Type B pancreatic cell (in vitro differentiated cells): ENCODE results near the gene SKP1. TPM values are rescaled to one million over a fixed set of nuclear protein-coding genes. Genes with fewer than 3 reads are reported as not detected.

Source experiments
- DNase-seq: peaks from one replicate; pipeline ENCODE4 v3.0.0; 2021; ENCODE audit warnings: mixed read lengths; ENCODE audit not compliant: unreplicated experiment; ENCODE audit errors: extremely low spot score
- H3K27ac Mint-ChIP-seq: 2 replicates; pipeline ENCODE4 v1.8.0; 2021; ENCODE audit warnings: mild to moderate bottlenecking, mixed read lengths
- H3K27me3 Mint-ChIP-seq: 2 replicates; pipeline ENCODE4 v1.8.0; 2021; ENCODE audit warnings: mixed read lengths
- H3K36me3 Mint-ChIP-seq: 2 replicates; pipeline ENCODE4 v1.8.0; 2021; ENCODE audit warnings: mixed read lengths
- H3K4me1 Mint-ChIP-seq: one replicate; pipeline ENCODE4 v1.8.0; 2021; ENCODE audit warnings: mixed read lengths; ENCODE audit not compliant: unreplicated experiment
- H3K4me3 Mint-ChIP-seq: 2 replicates; pipeline ENCODE4 v1.8.0; 2021; ENCODE audit warnings: mild to moderate bottlenecking, mixed read lengths
- H3K9me3 Mint-ChIP-seq: 2 replicates; pipeline ENCODE4 v1.8.0; 2021; ENCODE audit warnings: mixed read lengths
- total RNA-seq: library from RNA; stranded (reverse); gene quantifications from 2 replicates; pipeline ENCODE4 v1.2.1, GENCODE V29; 2021; ENCODE audit warnings: low replicate concordance
- TF ChIP-seq, protein P1 (sequence below): fragments of 200-600 bp; sonication (generic); conservative IDR thresholded peaks from 2 replicates; pipeline ENCODE4 v1.5.0; 2021; ENCODE audit warnings: antibody characterized with exemption, mild to moderate bottlenecking

SKP1 gene
- total RNA-seq, 1 donor from 2014 or later = 332 TPM

DNA sequence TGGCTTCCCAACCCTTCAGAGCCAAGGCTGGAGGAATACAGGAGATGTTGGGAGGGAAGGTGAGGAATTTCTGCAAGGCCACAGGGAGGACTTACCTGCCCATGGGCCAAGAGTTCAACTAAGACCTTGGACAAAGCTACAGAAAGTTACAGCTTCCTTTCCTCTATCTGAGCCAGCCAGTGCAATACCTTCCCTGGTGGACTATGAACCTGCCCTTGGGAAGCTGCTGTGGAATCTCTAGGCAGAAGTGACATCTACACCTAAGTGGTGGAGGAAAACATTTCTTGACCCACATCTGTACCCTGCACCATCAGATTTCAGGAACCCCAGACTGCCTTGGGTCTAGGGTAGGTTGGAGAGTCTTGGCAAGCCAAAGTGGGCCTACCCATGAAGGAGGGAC, 6.7 kb upstream of the SKP1 start:
- no peaks in the 10 kb centered on the region for H3K9me3 Mint-ChIP-seq
- H3K4me1 Mint-ChIP-seq = no peaks in the 10 kb centered on the region
- H3K27me3 Mint-ChIP-seq = no peaks in the 10 kb centered on the region
- DNase-seq = no peak
- H3K36me3 Mint-ChIP-seq = no peaks in the 10 kb centered on the region
- TF ChIP-seq, protein P1, sequence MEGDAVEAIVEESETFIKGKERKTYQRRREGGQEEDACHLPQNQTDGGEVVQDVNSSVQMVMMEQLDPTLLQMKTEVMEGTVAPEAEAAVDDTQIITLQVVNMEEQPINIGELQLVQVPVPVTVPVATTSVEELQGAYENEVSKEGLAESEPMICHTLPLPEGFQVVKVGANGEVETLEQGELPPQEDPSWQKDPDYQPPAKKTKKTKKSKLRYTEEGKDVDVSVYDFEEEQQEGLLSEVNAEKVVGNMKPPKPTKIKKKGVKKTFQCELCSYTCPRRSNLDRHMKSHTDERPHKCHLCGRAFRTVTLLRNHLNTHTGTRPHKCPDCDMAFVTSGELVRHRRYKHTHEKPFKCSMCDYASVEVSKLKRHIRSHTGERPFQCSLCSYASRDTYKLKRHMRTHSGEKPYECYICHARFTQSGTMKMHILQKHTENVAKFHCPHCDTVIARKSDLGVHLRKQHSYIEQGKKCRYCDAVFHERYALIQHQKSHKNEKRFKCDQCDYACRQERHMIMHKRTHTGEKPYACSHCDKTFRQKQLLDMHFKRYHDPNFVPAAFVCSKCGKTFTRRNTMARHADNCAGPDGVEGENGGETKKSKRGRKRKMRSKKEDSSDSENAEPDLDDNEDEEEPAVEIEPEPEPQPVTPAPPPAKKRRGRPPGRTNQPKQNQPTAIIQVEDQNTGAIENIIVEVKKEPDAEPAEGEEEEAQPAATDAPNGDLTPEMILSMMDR = no peak
- no peak overlapping the region for H3K27ac Mint-ChIP-seq
- no peak overlapping the region for H3K4me3 Mint-ChIP-seq

GRCh38 chr5:134178096-134178419, 1.3 kb upstream of the SKP1 start:
- Mint-ChIP-seq H3K4me3 (peak overlapping the region; percentile 93), H3K27me3 (no peaks in the 10 kb centered on the region), H3K27ac (peak overlapping the region; percentile 94), H3K4me1 (peaks cover 12% of the 10 kb centered on the region), H3K9me3 (no peaks in the 10 kb centered on the region), H3K36me3 (peaks cover 5% of the 10 kb centered on the region)
- DNase-seq = no peak
- TF ChIP-seq, protein P1 = no peak

GRCh38 chr5:134177369-134178095, 782 bp upstream of the SKP1 start:
- DNase-seq = no peak
- H3K9me3 Mint-ChIP-seq = no peaks in the 10 kb centered on the region

DNA sequence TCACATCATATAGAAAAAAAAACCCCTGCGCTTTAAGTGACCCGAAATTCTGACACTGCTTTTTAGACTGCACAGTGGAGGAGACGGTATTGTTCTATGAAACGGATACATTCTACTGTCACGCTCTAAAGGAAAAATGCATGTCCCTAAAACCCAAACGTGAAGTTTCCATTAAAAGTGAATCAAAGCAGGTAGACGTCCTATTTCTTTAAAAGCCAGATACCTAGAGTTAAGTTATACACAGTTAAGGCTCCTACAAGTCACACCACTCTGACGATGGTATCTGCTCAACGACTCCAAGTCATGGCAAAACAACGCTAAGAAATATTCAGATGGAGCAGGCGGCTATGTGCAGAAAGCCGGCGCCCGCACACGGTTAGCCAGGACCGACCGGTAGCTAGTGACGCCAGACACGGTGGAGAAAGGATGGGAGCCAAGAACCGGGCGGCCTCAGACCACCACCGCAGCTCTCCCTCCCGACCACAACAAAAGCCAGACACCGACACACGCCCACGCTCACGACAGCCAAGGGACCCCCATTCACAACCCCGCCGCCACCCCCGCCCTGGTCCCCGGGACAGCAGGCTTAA, 734 bp downstream of the SKP1 start:
- peak overlapping the region; percentile 94 for H3K27ac Mint-ChIP-seq

More at GRCh38 chr5:134177369-134178095, 782 bp upstream of the SKP1 start:
- Mint-ChIP-seq H3K27ac (peak overlapping the region; percentile 94), H3K4me3 (peak overlapping the region; percentile 93), H3K36me3 (peaks cover 6% of the 10 kb centered on the region), H3K4me1 (peaks cover 12% of the 10 kb centered on the region), H3K27me3 (no peaks in the 10 kb centered on the region)
- TF ChIP-seq, protein P1 = no peak

DNA sequence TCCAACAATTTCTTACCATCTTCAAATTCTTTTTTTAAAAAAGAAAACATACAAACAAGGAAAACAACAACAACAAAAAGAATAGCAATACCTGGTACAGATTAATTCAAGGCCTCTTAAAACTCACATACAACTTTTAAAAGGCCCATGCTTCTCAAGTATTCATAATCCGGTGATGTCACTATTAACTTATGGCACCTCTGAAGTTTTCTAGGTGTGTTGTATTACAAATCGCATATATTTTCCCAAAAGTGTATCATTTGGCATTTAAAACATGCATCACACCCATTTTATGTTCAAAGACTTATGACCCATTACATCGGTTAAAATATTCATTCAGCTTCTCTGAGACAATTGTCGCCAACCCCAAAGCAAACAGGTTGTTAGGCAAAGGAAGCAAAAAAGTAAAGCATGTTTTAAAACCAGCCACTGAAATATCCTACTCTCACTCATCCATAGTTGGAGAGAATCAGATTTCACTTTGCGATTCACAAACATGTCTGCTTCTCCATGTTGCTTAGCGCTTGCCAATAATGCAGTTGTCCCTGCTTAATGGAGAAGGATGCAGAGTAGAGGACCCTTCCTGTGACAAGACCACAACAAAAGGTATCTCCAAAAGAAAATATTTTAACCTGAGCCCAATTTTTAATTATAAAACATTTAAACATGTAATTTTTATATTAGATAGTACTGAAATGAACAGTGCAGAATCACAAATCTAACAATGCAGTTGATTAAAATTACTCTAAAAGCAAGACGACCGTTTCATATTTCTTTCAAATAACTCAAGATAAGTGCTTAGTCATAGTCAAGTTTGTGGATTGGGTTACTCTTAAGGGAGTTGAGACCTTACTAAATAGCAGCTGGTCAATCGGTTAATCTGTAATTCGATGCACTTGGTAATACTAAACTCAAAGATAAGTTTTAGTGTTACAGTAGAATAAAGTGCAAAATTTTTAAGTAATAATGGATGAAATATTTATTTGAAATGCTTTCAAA, 1.6 kb downstream of the SKP1 start:
- no peak for DNase-seq
- peaks cover 12% of the 10 kb centered on the region for H3K4me1 Mint-ChIP-seq
- peak overlapping the region; percentile 93 for H3K4me3 Mint-ChIP-seq
- TF ChIP-seq, protein P1 = no peak
- peaks cover 26% of the 10 kb centered on the region for H3K36me3 Mint-ChIP-seq
- no peaks in the 10 kb centered on the region for H3K9me3 Mint-ChIP-seq
- no peaks in the 10 kb centered on the region for H3K27me3 Mint-ChIP-seq
- H3K27ac Mint-ChIP-seq = peak overlapping the region; percentile 94

More for the DNA sequence above, 734 bp downstream of the SKP1 start:
- peak overlapping the region; percentile 93 for H3K4me3 Mint-ChIP-seq
- peaks cover 12% of the 10 kb centered on the region for H3K4me1 Mint-ChIP-seq
- H3K27me3 Mint-ChIP-seq = no peaks in the 10 kb centered on the region
- TF ChIP-seq, protein P1 = no peak
- DNase-seq = no peak
- H3K9me3 Mint-ChIP-seq = no peaks in the 10 kb centered on the region
- peaks cover 18% of the 10 kb centered on the region for H3K36me3 Mint-ChIP-seq
